ENCODE data around the gene LTBP3. TPM values are rescaled to one million over a fixed set of nuclear protein-coding genes. Genes with fewer than 3 reads are reported as not detected.
A peak's percentile ranks its signal among the peaks of the same experiment; 100 is the strongest.

Gene LTBP3
- total and polyA plus RNA-seq, 9 donors: 35.9 to 292 (median 188) TPM

DNA sequence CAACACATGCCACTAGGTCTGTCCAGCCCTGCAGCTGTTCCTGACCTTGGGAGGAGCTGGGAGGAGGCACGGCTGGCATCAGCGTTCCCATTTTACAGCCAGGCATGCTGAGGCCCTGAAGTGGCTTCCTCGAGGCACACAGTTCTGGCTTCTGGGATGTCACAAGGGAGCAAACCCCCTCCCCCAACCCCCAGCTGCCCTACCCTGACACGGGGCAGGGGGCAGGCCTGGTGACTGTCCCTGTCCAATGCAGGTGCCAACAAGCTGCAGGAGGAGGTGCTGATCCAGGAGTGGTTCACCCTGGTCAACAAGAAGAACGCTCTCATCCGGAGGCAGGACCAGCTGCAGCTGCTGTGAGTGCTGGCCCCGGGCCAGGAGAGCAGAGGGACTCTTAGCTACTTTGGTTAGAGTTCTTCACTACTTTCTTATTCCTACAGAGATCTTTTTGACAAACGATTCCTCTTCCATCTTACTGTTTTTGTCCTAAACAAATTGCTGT, 32.1 kb upstream of the LTBP3 start:
- Histone ChIP-seq H3K36me3 (no peaks in the 10 kb centered on the region), H3K4me1 (ENCODE audit: insufficient read depth) (no peaks in the 10 kb centered on the region), H3K9me3 (no peaks in the 10 kb centered on the region), H3K27me3 (no peaks in the 10 kb centered on the region), H3K4me3 (no peak overlapping the region), H3K27ac (no peak overlapping the region)
- 21 to 39% (median 26%) methylated on average over 8 of the region's 8 CpGs for WGBS, 3 donors
- peak; percentile 62 to 85 (median 73) for DNase-seq
- TF ChIP-seq, protein P1, sequence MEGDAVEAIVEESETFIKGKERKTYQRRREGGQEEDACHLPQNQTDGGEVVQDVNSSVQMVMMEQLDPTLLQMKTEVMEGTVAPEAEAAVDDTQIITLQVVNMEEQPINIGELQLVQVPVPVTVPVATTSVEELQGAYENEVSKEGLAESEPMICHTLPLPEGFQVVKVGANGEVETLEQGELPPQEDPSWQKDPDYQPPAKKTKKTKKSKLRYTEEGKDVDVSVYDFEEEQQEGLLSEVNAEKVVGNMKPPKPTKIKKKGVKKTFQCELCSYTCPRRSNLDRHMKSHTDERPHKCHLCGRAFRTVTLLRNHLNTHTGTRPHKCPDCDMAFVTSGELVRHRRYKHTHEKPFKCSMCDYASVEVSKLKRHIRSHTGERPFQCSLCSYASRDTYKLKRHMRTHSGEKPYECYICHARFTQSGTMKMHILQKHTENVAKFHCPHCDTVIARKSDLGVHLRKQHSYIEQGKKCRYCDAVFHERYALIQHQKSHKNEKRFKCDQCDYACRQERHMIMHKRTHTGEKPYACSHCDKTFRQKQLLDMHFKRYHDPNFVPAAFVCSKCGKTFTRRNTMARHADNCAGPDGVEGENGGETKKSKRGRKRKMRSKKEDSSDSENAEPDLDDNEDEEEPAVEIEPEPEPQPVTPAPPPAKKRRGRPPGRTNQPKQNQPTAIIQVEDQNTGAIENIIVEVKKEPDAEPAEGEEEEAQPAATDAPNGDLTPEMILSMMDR (IDR thresholded peaks at IDR 0.05): no peak
- TF ChIP-seq POLR2A (IDR thresholded peaks at IDR 0.05) (no peak), EP300 (IDR thresholded peaks at IDR 0.05) (no peak)
- intact Hi-C loops (cut with DNase I): no loop called here

DNA sequence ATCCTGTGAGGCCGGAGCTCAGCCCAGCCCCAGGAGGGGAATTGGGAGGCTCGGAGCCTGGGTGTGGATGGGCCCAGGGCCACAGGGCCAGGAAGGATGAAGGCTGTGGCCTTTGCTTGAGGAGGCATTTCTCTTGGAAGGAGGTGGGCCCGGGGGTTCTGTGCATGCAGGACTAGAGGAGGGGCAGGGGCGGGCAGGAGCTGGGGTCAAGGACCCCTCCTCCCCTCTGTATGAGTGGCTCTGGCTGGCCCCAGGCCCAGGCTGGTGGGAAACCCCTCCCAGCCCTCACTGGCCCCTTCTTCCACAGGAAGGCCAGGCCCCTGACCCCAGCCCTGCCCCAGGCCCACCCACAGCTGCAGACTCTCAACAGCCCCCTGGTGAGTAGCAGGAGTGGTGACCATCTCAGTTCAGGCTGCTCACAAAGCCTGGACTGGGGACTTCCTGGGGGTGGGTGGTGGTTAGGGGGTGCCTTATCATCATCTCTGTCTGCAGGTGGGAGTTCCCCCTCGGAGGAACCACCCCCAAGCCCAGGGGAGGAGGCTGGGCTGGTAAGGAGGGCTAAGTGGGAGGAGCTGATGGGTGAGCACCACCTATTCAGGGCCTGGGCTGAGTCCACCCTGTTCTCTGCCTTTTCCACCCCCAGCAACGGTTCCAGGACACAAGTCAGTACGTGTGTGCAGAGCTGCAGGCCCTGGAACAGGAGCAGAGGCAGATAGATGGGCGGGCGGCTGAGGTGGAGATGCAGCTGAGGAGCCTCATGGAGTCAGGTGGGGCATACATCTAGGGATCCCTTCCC, 31.5 kb upstream of the LTBP3 start:
- intact Hi-C loops (cut with DNase I): no loop called here
- WGBS, 3 donors: 49 to 55% (median 52%) methylated on average over 8 to 9 of the region's 9 CpGs
- peak in 2 of 5 donors; percentile 27 to 43 for DNase-seq
- Histone ChIP-seq H3K27ac (no peak overlapping the region), H3K36me3 (no peaks in the 10 kb centered on the region), H3K27me3 (no peaks in the 10 kb centered on the region), H3K4me3 (no peak overlapping the region), H3K4me1 (ENCODE audit: insufficient read depth) (no peaks in the 10 kb centered on the region), H3K9me3 (no peaks in the 10 kb centered on the region)
- TF ChIP-seq, protein P1 (IDR thresholded peaks at IDR 0.05): no peak
- TF ChIP-seq POLR2A (IDR thresholded peaks at IDR 0.05): no peak
- TF ChIP-seq EP300 (IDR thresholded peaks at IDR 0.05): no peak

DNA sequence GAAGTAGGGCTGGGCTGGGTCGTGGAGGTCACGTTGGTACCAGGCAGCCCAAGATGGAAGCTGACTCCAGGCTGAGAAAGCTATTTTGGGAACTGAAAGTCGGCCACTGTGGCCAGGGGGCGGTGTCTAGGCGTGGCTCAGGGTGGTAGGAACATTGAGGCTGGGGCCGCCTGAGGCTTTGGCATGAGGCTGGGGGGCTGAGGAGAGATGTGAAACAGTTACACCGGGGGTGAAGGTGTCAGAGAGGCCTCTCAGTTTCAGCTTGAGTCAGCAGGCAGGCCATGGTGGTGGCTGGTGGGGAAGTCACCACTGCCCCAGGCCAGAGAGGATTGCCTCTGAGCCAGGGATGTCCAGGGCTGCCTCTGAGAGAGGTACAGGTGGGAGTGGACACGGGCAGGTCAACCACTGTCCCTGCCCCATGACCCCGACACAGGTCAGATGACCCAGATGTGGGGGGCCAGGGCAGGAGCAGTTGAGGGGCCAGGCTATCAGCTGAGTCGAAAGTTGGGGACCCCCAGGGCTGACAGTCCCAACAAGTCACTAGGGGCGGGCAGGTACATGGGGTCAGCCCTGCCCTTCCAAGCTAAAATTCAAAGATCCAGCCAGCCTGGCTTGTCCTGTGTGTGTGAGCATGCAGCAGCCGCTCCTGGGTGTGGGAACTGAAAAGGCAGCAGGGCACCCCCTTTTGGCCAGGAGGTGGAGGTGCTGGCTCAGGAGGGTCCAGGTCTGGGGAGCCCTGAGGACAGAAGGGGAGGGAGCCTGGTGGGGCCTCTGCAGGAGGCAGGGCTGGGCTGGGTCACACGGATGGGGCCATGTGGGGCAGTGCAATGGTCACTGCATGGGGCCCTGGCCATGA, 30.3 kb upstream of the LTBP3 start:
- Histone ChIP-seq H3K4me3 (no peak overlapping the region), H3K27ac (no peak overlapping the region), H3K27me3 (no peaks in the 10 kb centered on the region), H3K36me3 (no peaks in the 10 kb centered on the region), H3K4me1 (ENCODE audit: insufficient read depth) (no peaks in the 10 kb centered on the region), H3K9me3 (no peaks in the 10 kb centered on the region)
- DNase-seq: peak in 3 of 5 donors; percentile 40 to 61 (median 57)
- intact Hi-C loops (cut with DNase I): no loop called here
- WGBS, 3 donors: 67 to 69% (median 69%) methylated on average over 13 of the region's 13 CpGs
- TF ChIP-seq EP300 (IDR thresholded peaks at IDR 0.05): no peak
- TF ChIP-seq, protein P1 (IDR thresholded peaks at IDR 0.05): peak in 2 of 3 donors; percentile 33 to 39

DNA sequence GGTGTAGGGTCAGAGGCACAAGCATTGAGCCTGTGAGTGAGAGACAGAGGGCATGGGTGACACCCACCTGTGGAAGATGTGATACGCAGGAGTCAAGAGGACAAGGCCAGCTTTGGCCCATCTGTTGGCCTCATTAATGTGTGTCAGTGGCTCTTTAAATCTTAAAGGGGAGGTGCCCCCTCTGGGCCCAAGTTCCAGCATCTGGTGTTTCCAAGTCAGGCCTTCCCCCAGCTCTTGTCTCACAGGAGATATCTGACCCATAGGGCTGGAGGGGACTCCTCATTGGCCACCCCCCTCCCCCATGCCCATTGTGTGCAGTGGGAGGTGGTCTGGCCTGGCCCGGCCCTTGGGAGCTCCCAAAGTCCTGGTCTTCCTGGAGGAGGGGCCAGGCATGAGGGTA, 28.5 kb upstream of the LTBP3 start:
- 74 to 82% (median 78%) methylated on average over 2 of the region's 2 CpGs for WGBS, 3 donors
- DNase-seq: no peak
- no peaks in the 10 kb centered on the region for H3K36me3 ChIP-seq
- TF ChIP-seq EP300 (IDR thresholded peaks at IDR 0.05) (no peak), POLR2A (IDR thresholded peaks at IDR 0.05) (no peak)
- TF ChIP-seq, protein P1 (IDR thresholded peaks at IDR 0.05): no peak
- H3K4me1 ChIP-seq (ENCODE audit: insufficient read depth): no peaks in the 10 kb centered on the region
- H3K9me3 ChIP-seq: no peaks in the 10 kb centered on the region
- no peak overlapping the region for H3K4me3 ChIP-seq
- intact Hi-C loops (cut with DNase I): no loop called here
- H3K27me3 ChIP-seq: no peaks in the 10 kb centered on the region
- H3K27ac ChIP-seq: no peak overlapping the region
